ENCODE measurements around the gene C1QBP. TPM values are rescaled to one million over a fixed set of nuclear protein-coding genes. Genes with fewer than 3 reads are reported as not detected.

The C1QBP gene
- total RNA-seq, 1 donor from 2014 or later: 110 TPM

Other genes starting within 250 kb of the C1QBP start
- 2.8 TPM for gene ZNF594, start 247.3 kb downstream of the C1QBP start, total RNA-seq
- gene SCIMP, start 204.3 kb downstream of the C1QBP start, total RNA-seq: 7.6 TPM
- 65.7 TPM for gene RABEP1, start 156.9 kb downstream of the C1QBP start, total RNA-seq
- 59.5 TPM for gene NUP88, start 19.5 kb downstream of the C1QBP start, total RNA-seq
- gene RPAIN, start 19.0 kb downstream of the C1QBP start, total RNA-seq: 32.1 TPM
- gene DHX33, start 29.8 kb upstream of the C1QBP start, total RNA-seq: 14.5 TPM
- gene DERL2, start 47.0 kb upstream of the C1QBP start, total RNA-seq: 73.4 TPM
- gene MIS12, start 47.4 kb upstream of the C1QBP start, total RNA-seq: 12.9 TPM
- gene NLRP1, start 145.4 kb upstream of the C1QBP start, total RNA-seq: 23.8 TPM